ENCODE measurements around the gene KRTAP17-1. TPM values are rescaled to one million over a fixed set of nuclear protein-coding genes. Genes with fewer than 3 reads are reported as not detected.
"Not testable (repeated sequence)": the region's sequence is repeated elsewhere in the genome, so short reads cannot be mapped to it uniquely, and the experiment has no call there.

Gene KRTAP17-1
- total RNA-seq, 2 experiments from 2014 or later, result not detected

GRCh38 chr17:41294016-41294415 lies 21.5 kb downstream of the KRTAP17-1 start:
- POLR2A ChIA-PET, result no interaction called here
- Mint-ChIP-seq H3K36me3 (ENCODE audit: low read depth) (no peaks in the 10 kb centered on the region), H3K4me3 (no peak overlapping the region), H3K27ac (no peak overlapping the region), H3K9me3 (no peaks in the 10 kb centered on the region), H3K27me3 (no peaks in the 10 kb centered on the region), H3K4me1 (ENCODE audit: low read depth) (no peaks in the 10 kb centered on the region)
- CTCF ChIA-PET, result interaction anchor here (1.1 kb wide), 1 partner anchor 21 kb away, joined by 3 read pairs; the partner anchor contains the start of gene KRTAP17-1
- TF ChIP-seq, protein P1, sequence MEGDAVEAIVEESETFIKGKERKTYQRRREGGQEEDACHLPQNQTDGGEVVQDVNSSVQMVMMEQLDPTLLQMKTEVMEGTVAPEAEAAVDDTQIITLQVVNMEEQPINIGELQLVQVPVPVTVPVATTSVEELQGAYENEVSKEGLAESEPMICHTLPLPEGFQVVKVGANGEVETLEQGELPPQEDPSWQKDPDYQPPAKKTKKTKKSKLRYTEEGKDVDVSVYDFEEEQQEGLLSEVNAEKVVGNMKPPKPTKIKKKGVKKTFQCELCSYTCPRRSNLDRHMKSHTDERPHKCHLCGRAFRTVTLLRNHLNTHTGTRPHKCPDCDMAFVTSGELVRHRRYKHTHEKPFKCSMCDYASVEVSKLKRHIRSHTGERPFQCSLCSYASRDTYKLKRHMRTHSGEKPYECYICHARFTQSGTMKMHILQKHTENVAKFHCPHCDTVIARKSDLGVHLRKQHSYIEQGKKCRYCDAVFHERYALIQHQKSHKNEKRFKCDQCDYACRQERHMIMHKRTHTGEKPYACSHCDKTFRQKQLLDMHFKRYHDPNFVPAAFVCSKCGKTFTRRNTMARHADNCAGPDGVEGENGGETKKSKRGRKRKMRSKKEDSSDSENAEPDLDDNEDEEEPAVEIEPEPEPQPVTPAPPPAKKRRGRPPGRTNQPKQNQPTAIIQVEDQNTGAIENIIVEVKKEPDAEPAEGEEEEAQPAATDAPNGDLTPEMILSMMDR (IDR thresholded peaks at IDR 0.05), result no peak
- intact Hi-C loops (cut with micrococcal nuclease), result no loop called here
- no peak for DNase-seq
- no peak for ATAC-seq

- H3K4me1 Mint-ChIP-seq (ENCODE audit: low read depth), result peaks cover 10% of the 10 kb centered on the region
- no peaks in the 10 kb centered on the region for H3K27me3 Mint-ChIP-seq
- intact Hi-C loops (cut with micrococcal nuclease), result no loop called here
- ChIA-PET CTCF (interaction anchor here (1.3 kb wide), 1 partner anchor 35 kb away, joined by 4 read pairs; no protein-coding TSS in a partner anchor), POLR2A (no interaction called here)
- TF ChIP-seq, protein P1 (IDR thresholded peaks at IDR 0.05), result no peak
- ATAC-seq (no peak), DNase-seq (no peak)
- no peak overlapping the region for H3K4me3 Mint-ChIP-seq
- H3K36me3 Mint-ChIP-seq (ENCODE audit: low read depth), result no peaks in the 10 kb centered on the region
- H3K27ac Mint-ChIP-seq, result no peak overlapping the region
- H3K9me3 Mint-ChIP-seq, result no peaks in the 10 kb centered on the region
Observed at GRCh38 chr17:41287050-41287449, 28.5 kb downstream of the KRTAP17-1 start.

- H3K9me3 Mint-ChIP-seq, result no peaks in the 10 kb centered on the region
- intact Hi-C loops (cut with micrococcal nuclease), result no loop called here
- POLR2A ChIA-PET, result interaction anchor here (0.6 kb wide), 1 partner anchor 224 kb away, joined by 3 read pairs; no protein-coding TSS in a partner anchor
- CTCF ChIA-PET, result interaction anchor here (0.5 kb wide), 1 partner anchor 23 kb away, joined by 3 read pairs; no protein-coding TSS in a partner anchor
- TF ChIP-seq, protein P1 (IDR thresholded peaks at IDR 0.05), result no peak
- H3K27ac Mint-ChIP-seq, result no peak overlapping the region
- H3K27me3 Mint-ChIP-seq, result no peaks in the 10 kb centered on the region
- peaks cover 10% of the 10 kb centered on the region for H3K4me1 Mint-ChIP-seq (ENCODE audit: low read depth)
- no peaks in the 10 kb centered on the region for H3K36me3 Mint-ChIP-seq (ENCODE audit: low read depth)
- no peak overlapping the region for H3K4me3 Mint-ChIP-seq
- DNase-seq (no peak), ATAC-seq (no peak)
Observed at GRCh38 chr17:41284546-41284945, 31.0 kb downstream of the KRTAP17-1 start.

- intact Hi-C loops (cut with micrococcal nuclease), result no loop called here
- ATAC-seq (no peak), DNase-seq (no peak)
- TF ChIP-seq, protein P1 (IDR thresholded peaks at IDR 0.05), result no peak
- H3K9me3 Mint-ChIP-seq, result no peaks in the 10 kb centered on the region
- ChIA-PET CTCF (interaction anchor here (0.5 kb wide), 1 partner anchor 23 kb away, joined by 3 read pairs; no protein-coding TSS in a partner anchor), POLR2A (interaction anchor here (0.6 kb wide), 1 partner anchor 224 kb away, joined by 3 read pairs; no protein-coding TSS in a partner anchor)
- no peaks in the 10 kb centered on the region for H3K27me3 Mint-ChIP-seq
- H3K4me3 Mint-ChIP-seq, result no peak overlapping the region
- no peak overlapping the region for H3K27ac Mint-ChIP-seq
- no peaks in the 10 kb centered on the region for H3K36me3 Mint-ChIP-seq (ENCODE audit: low read depth)
- H3K4me1 Mint-ChIP-seq (ENCODE audit: low read depth), result peaks cover 10% of the 10 kb centered on the region
Observed at GRCh38 chr17:41284043-41284442, 31.5 kb downstream of the KRTAP17-1 start.

- intact Hi-C loops (cut with micrococcal nuclease), result no loop called here
- Mint-ChIP-seq H3K4me3 (no peak overlapping the region), H3K27me3 (peaks cover 6% of the 10 kb centered on the region), H3K4me1 (ENCODE audit: low read depth) (no peaks in the 10 kb centered on the region), H3K36me3 (ENCODE audit: low read depth) (no peaks in the 10 kb centered on the region), H3K9me3 (no peaks in the 10 kb centered on the region), H3K27ac (no peak overlapping the region)
- ATAC-seq, result no peak
- ChIA-PET POLR2A (no interaction called here), CTCF (no interaction called here)
- TF ChIP-seq, protein P1 (IDR thresholded peaks at IDR 0.05), result no peak
- DNase-seq, result no peak
Observed at GRCh38 chr17:41278176-41278955, 37.1 kb downstream of the KRTAP17-1 start.

- H3K4me3 Mint-ChIP-seq; POLR2A ChIA-PET; H3K9me3 Mint-ChIP-seq; CTCF ChIA-PET; intact Hi-C loops (cut with micrococcal nuclease); DNase-seq; H3K4me1 Mint-ChIP-seq (ENCODE audit: low read depth); H3K27me3 Mint-ChIP-seq; ATAC-seq; H3K36me3 Mint-ChIP-seq (ENCODE audit: low read depth); H3K27ac Mint-ChIP-seq: not testable (repeated sequence)
Observed at GRCh38 chr17:41275648-41276190, 39.8 kb downstream of the KRTAP17-1 start, which contains the start of gene KRTAP9-7. Gene KRTAP9-7, plus strand, starts transcription at chr17:41275698. Its CDS starts 0 bp downstream, at chr17:41275698.

Measured in activated CD8-positive, alpha-beta T cell treated with anti-CD3 and anti-CD28 coated beads for 36 hours (primary cell).